ENCODE data around the gene CUBN. TPM values are rescaled to one million over a fixed set of nuclear protein-coding genes. Genes with fewer than 3 reads are reported as not detected.

The CUBN gene
- total and polyA plus RNA-seq, 9 of the 15 experiments (the other 6 are each of a cell fraction or from before 2014, with no cell fraction given): 0.04 to 0.33 (median 0.09) TPM

- TF ChIP-seq RERE (CRISPR knock-in tag; IDR thresholded peaks at IDR 0.05; ENCODE audit: borderline replicate concordance) (no peak), NFRKB (IDR thresholded peaks at IDR 0.05; ENCODE audit: low read depth) (no peak), CEBPB (tag; IDR thresholded peaks at IDR 0.05) (peak; percentile 9; the same call in 1 of the 2 replicates), ETS1 (conservative IDR thresholded peaks at IDR 0.05; ENCODE audit: control insufficient read depth, low read depth, low read length) (no peak), NCOA2 (IDR thresholded peaks at IDR 0.05; ENCODE audit: partially characterized antibody in 2 of 2) (no peak), DPF2 (IDR thresholded peaks at IDR 0.05) (peak; percentile 51; the same call in 1 of the 2 replicates), RBM39 (optimal IDR thresholded peaks at IDR 0.05; ENCODE audit: low read depth, low read length) (no peak), E2F4 (CRISPR knock-in tag; IDR thresholded peaks at IDR 0.05; ENCODE audit: low read depth) (no peak), FOXK2 (conservative IDR thresholded peaks at IDR 0.05 in 1 of 2, IDR thresholded peaks at IDR 0.05 in 1 of 2; ENCODE audit: low read depth in 2 of 2) (0 out of 4 replicates have a peak, but pooled peaks of 1 of the 2 experiments have one; percentile 17), ETV1 (tag; conservative IDR thresholded peaks at IDR 0.05; ENCODE audit: low read depth) (no peak), ZNF175 (CRISPR knock-in tag; IDR thresholded peaks at IDR 0.05; ENCODE audit: low read depth) (no peak), NCOA1 (IDR thresholded peaks at IDR 0.05; ENCODE audit: low read depth) (no peak), TAL1 (IDR thresholded peaks at IDR 0.05) (peak; percentile 71), CXXC5 (CRISPR knock-in tag; IDR thresholded peaks at IDR 0.05) (no peak), RUNX1 (IDR thresholded peaks at IDR 0.05; ENCODE audit: low read depth) (no peak), DDX20 (tag; IDR thresholded peaks at IDR 0.05; ENCODE audit: low read depth) (no peak), ARID1B (IDR thresholded peaks at IDR 0.05) (peak; percentile 76), NFIC (IDR thresholded peaks at IDR 0.05) (no peak), JUN (IDR thresholded peaks at IDR 0.05; ENCODE audit: borderline replicate concordance, low read depth, low read length) (no peak), JUN (CRISPR knock-in tag; IDR thresholded peaks at IDR 0.05; ENCODE audit: borderline replicate concordance) (no peak), FOXJ2 (tag; IDR thresholded peaks at IDR 0.05) (no peak), ZNF354B (CRISPR knock-in tag; IDR thresholded peaks at IDR 0.05) (no peak), ZNF165 (CRISPR knock-in tag; IDR thresholded peaks at IDR 0.05; ENCODE audit: borderline replicate concordance) (no peak), HNRNPUL1 (IDR thresholded peaks at IDR 0.05; ENCODE audit: low read length) (no peak), DIDO1 (tag; IDR thresholded peaks at IDR 0.05; ENCODE audit: low read depth) (no peak)
Measured at GRCh38 chr10:17169803-17170202, 40.2 kb upstream of the CUBN start (continued).

All from K562 (cell line).